Neuron (in vitro differentiated cells): ENCODE data around the gene TENM3.

ENCODE experiments used
- H2AFZ ChIP-seq: one replicate; pipeline ENCODE4 v1.6.1; 2013; ENCODE audit warnings: low read depth, mild to moderate bottlenecking, inconsistent platforms, low read length, moderate library complexity
- H3K27me3 ChIP-seq: one replicate; pipeline ENCODE4 v1.6.1; 2013; ENCODE audit warnings: low read length; ENCODE audit not compliant: insufficient read depth
- H3K36me3 ChIP-seq: one replicate; pipeline ENCODE4 v1.6.1; 2013; ENCODE audit warnings: low read length; ENCODE audit not compliant: insufficient read depth
- H3K4me1 ChIP-seq: one replicate; pipeline ENCODE4 v1.6.1; 2013; ENCODE audit warnings: low read length; ENCODE audit not compliant: insufficient read depth
- H3K4me3 ChIP-seq: 2 replicates; pipeline ENCODE4 v1.5.1; 2013; ENCODE audit warnings: mild to moderate bottlenecking, low read length, moderate library complexity
- H3K9me3 ChIP-seq: one replicate; pipeline ENCODE4 v1.6.1; 2013; ENCODE audit warnings: low read length

TENM3 gene

DNA sequence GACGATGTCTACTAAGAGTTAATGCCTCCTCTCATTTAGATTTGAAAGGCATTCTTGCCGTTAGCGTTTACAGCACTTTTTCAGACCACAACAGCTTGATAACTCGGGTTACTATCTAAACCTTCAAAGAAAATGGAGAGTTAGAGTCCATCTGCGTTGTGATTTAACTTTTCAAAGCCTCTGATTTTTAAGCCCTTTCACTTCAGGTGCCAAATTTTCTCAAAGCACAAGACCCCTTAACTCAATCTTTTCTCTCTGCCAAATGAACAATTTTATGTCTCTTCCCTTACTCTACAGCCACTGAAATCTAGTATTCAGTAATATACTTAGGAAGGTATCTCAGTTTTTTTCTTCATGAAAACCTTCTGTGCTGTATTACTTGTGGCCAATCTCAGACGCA lies 310.5 kb downstream of the TENM3 start:
- Histone ChIP-seq H3K9me3 (peaks cover 2% of the 10 kb centered on the region), H3K4me1 (peaks cover 21% of the 10 kb centered on the region), H3K36me3 (no peaks in the 10 kb centered on the region), H3K4me3 (no peak overlapping the region), H2AFZ (no peak overlapping the region), H3K27me3 (no peaks in the 10 kb centered on the region)

DNA sequence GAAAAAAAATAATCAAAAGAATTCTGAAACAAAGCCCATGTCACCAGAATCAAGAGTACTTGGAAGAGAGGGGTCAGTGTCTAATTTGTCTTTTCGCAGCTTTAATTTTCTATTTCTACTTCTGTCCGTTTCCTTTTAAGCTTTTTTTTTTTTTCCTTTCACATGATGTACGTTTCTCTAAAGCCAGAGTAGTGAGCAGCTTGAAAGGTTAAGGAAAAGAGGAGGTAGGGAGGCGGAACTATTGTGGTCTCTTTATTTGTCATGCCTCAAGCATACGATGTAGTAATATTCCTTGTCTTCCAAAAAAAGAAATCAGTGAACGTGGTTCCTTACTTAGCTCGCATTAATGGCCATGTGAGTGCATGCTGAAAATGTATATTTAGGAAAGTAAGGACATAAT lies 311.5 kb downstream of the TENM3 start:
- Histone ChIP-seq H3K4me1 (peaks cover 14% of the 10 kb centered on the region), H3K36me3 (no peaks in the 10 kb centered on the region), H3K4me3 (no peak overlapping the region), H3K9me3 (peaks cover 2% of the 10 kb centered on the region), H3K27me3 (no peaks in the 10 kb centered on the region), H2AFZ (no peak overlapping the region)

DNA sequence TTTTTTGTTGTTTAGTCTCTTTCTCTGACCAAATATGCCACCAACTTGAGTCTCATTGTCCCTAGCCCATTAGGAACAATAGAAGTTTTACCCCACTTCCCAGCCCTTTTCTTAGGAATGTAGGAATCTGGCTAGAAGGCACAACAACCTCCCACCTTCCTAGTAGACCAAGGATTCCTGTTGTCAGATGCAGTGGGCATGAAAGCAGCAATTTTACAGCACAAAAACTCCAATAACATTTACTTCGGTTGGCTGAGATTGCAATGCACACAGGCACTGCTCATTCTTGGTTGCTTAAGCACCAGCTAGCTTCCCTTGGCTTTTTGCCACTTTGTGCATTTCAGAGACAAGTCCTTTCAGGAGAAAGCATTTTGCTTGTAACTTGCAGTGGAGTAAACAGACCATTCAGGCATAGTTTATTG lies 312.8 kb downstream of the TENM3 start:
- no peaks in the 10 kb centered on the region for H3K27me3 ChIP-seq
- H3K36me3 ChIP-seq = no peaks in the 10 kb centered on the region
- H3K9me3 ChIP-seq = peaks cover 2% of the 10 kb centered on the region
- H3K4me3 ChIP-seq = no peak overlapping the region
- no peak overlapping the region for H2AFZ ChIP-seq
- H3K4me1 ChIP-seq = peaks cover 23% of the 10 kb centered on the region

DNA sequence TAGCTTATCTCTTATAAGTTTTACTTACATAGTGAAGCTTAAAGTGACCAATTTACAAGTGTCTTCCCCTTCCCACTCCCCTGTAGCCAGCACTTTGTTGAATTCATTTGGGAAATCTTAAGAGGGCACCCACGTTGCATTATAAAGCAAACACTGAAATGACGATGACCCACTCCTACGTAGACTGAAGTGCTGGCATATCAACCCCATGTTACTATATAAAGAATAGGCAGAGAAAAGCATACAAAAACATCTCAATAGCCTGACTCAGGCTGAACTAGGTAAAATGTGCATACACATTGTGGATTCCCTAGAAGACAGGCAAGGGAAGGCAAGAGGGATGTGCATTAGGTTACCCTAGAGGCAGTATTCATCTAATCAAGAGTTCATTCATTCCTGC lies 313.4 kb downstream of the TENM3 start:
- H3K27me3 ChIP-seq = no peaks in the 10 kb centered on the region
- no peaks in the 10 kb centered on the region for H3K36me3 ChIP-seq
- peaks cover 2% of the 10 kb centered on the region for H3K9me3 ChIP-seq
- peaks cover 23% of the 10 kb centered on the region for H3K4me1 ChIP-seq
- H3K4me3 ChIP-seq = no peak overlapping the region
- H2AFZ ChIP-seq = no peak overlapping the region

DNA sequence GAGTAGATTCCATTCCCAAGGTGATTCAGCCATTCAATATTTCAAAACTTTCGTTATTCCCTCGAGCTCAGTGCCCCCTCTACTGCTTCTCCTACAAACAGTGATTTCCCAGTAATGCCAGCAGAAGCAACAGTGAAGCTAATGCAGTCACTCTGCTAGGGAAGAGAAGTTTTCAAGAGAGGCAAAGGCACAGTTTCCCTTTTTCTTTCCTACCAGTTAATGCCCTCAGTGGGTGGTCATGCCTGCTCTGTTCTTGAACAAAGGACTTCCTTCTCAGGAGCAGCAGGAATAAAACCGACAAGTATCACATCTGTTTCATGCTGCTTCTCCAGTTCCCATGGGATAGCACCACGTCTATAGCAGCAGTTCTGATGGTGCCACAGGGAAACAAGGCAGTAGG lies 317.2 kb downstream of the TENM3 start:
- H3K4me3 ChIP-seq = no peak overlapping the region

DNA sequence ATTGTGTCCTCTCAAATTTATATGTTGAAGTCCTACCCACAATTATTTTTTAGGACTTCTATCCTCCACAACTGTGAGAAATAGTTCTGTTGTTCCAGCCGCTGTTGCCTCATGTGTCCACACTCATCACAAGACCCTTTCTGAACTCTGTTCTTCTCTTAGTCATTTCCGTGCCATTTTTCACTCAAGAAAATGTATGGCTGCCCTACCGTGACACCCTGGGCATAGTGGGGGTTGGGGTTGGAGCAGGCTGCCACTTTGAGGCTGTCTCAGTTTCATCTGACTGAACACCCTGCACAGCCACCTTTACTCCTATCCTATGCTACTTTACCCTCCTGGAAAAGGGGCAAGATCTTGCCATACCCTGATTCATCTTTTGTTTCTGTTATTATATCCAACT lies 319.1 kb downstream of the TENM3 start:
- no peaks in the 10 kb centered on the region for H3K27me3 ChIP-seq
- no peaks in the 10 kb centered on the region for H3K9me3 ChIP-seq
- H3K4me1 ChIP-seq = peaks cover 14% of the 10 kb centered on the region
- no peaks in the 10 kb centered on the region for H3K36me3 ChIP-seq
- no peak overlapping the region for H3K4me3 ChIP-seq
- no peak overlapping the region for H2AFZ ChIP-seq

More for the DNA sequence above, 317.2 kb downstream of the TENM3 start:
- no peak overlapping the region for H2AFZ ChIP-seq
- H3K36me3 ChIP-seq = no peaks in the 10 kb centered on the region
- H3K4me1 ChIP-seq = peaks cover 14% of the 10 kb centered on the region
- peaks cover 2% of the 10 kb centered on the region for H3K9me3 ChIP-seq
- H3K27me3 ChIP-seq = no peaks in the 10 kb centered on the region

- Histone ChIP-seq H3K36me3 (no peaks in the 10 kb centered on the region), H3K4me3 (no peak overlapping the region), H2AFZ (no peak overlapping the region), H3K27me3 (no peaks in the 10 kb centered on the region), H3K9me3 (no peaks in the 10 kb centered on the region), H3K4me1 (peaks cover 10% of the 10 kb centered on the region)
Measured at GRCh38 chr4:182564724-182565369, 321.6 kb downstream of the TENM3 start.

DNA sequence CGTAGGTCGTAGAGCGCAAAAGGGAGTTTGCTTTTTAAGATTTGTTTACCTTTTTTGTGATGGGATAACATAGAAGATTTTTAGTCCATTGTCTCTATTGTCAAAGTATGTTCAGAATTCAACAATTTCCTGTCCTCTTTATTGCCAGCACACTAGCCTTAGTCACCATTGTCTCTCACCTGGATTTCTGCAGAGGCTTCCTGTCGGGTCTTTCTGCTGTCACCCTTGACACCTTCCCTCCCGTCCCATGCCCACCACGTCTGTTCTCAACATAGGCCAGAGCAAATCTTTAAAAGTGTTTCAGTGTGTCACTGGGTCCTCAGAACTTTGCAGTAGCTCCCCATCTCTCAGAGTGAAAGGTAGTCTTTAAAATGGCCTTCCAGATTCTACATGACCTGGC lies 323.9 kb downstream of the TENM3 start:
- H3K36me3 ChIP-seq = no peaks in the 10 kb centered on the region
- no peak overlapping the region for H2AFZ ChIP-seq
- no peaks in the 10 kb centered on the region for H3K4me1 ChIP-seq
- H3K4me3 ChIP-seq = no peak overlapping the region
- H3K9me3 ChIP-seq = no peaks in the 10 kb centered on the region
- no peaks in the 10 kb centered on the region for H3K27me3 ChIP-seq

GRCh38 chr4:182569561-182569960 lies 326.4 kb downstream of the TENM3 start:
- no peak overlapping the region for H2AFZ ChIP-seq
- no peaks in the 10 kb centered on the region for H3K9me3 ChIP-seq
- peaks cover 6% of the 10 kb centered on the region for H3K4me1 ChIP-seq
- H3K27me3 ChIP-seq = no peaks in the 10 kb centered on the region
- H3K36me3 ChIP-seq = no peaks in the 10 kb centered on the region
- H3K4me3 ChIP-seq = no peak overlapping the region

DNA sequence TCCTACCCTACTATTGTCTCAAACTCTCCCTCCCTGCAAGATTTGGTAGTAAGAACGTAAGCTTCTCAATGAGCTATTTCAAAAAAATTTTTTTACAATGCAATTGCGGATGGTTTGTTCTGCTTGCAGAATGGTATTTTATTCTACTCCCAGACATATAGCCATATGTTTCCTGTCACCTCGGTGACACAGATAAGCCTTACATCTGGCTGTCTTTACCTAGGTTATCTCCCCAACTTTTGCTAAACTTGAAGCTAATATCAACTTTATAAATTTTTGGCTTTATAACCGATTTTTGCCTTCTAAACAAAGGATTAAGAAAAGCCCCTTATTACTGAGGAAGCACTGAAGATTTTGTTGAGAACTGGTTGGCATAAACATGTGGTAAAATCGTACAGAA lies 331.5 kb downstream of the TENM3 start:
- no peaks in the 10 kb centered on the region for H3K9me3 ChIP-seq
- H3K27me3 ChIP-seq = no peaks in the 10 kb centered on the region
- H3K4me3 ChIP-seq = no peak overlapping the region
- peaks cover 22% of the 10 kb centered on the region for H3K4me1 ChIP-seq
- H2AFZ ChIP-seq = peak overlapping the region; percentile 58
- H3K36me3 ChIP-seq = no peaks in the 10 kb centered on the region

DNA sequence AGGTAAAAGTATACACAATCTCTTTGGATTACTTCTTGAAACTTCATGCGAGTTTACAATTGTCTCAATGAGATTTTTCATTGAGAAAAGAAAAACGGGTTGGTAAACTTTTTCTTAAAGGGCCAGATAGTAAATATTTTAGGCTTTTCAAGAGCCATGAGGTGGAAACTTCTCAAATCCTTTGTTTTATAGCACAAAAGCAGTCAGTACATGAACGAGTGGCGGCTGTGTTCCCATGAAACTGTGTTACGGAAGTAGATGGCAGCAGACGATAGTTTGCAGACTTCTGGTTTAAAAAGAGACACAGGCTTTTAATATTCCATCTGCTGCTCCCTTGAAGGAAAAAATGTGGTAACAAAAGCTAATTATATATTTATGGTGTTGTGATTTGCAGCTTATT lies 332.0 kb downstream of the TENM3 start:
- Histone ChIP-seq H3K4me3 (no peak overlapping the region), H2AFZ (peak overlapping the region; percentile 58), H3K36me3 (no peaks in the 10 kb centered on the region), H3K9me3 (no peaks in the 10 kb centered on the region), H3K27me3 (no peaks in the 10 kb centered on the region), H3K4me1 (peaks cover 22% of the 10 kb centered on the region)

GRCh38 chr4:182576601-182577289 lies 333.5 kb downstream of the TENM3 start:
- no peaks in the 10 kb centered on the region for H3K9me3 ChIP-seq
- H3K27me3 ChIP-seq = no peaks in the 10 kb centered on the region
- no peaks in the 10 kb centered on the region for H3K36me3 ChIP-seq
- H3K4me3 ChIP-seq = no peak overlapping the region
- H3K4me1 ChIP-seq = peaks cover 22% of the 10 kb centered on the region
- H2AFZ ChIP-seq = no peak overlapping the region

GRCh38 chr4:182577411-182577810 lies 334.2 kb downstream of the TENM3 start:
- H3K27me3 ChIP-seq = no peaks in the 10 kb centered on the region
- H3K36me3 ChIP-seq = no peaks in the 10 kb centered on the region
- peaks cover 22% of the 10 kb centered on the region for H3K4me1 ChIP-seq
- no peak overlapping the region for H2AFZ ChIP-seq
- no peak overlapping the region for H3K4me3 ChIP-seq
- no peaks in the 10 kb centered on the region for H3K9me3 ChIP-seq

DNA sequence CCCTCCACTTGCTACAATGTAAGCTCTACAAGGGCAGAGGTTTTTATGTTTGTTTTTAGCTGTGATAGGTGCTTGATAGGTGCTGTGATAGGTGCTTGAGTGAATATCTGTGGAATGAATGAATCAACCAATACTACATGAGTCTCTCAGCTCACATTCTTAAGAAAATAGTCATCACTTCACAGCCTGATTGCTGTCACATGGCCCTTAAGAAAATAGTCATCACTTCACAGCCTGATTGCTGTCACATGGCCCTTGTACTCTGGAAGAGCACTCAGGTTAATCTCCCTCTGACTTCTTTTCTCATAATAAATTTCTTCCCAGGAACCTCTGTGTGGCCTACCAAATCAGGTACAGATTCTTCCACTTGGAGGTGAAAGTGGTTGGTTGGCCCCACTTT lies 335.2 kb downstream of the TENM3 start:
- H3K27me3 ChIP-seq = no peaks in the 10 kb centered on the region

More for the DNA sequence above, 335.2 kb downstream of the TENM3 start:
- H2AFZ ChIP-seq = no peak overlapping the region
- no peak overlapping the region for H3K4me3 ChIP-seq
- H3K36me3 ChIP-seq = no peaks in the 10 kb centered on the region
- peaks cover 22% of the 10 kb centered on the region for H3K4me1 ChIP-seq
- H3K9me3 ChIP-seq = no peaks in the 10 kb centered on the region
